ENCODE results near the gene SEMA4G.

Gene SEMA4G

GRCh38 chr10:101007915-101008822, 38.9 kb downstream of the SEMA4G start:
- no peak for DNase-seq

- no peak for DNase-seq
Measured at GRCh38 chr10:101008823-101009423, 39.6 kb downstream of the SEMA4G start.

DNA sequence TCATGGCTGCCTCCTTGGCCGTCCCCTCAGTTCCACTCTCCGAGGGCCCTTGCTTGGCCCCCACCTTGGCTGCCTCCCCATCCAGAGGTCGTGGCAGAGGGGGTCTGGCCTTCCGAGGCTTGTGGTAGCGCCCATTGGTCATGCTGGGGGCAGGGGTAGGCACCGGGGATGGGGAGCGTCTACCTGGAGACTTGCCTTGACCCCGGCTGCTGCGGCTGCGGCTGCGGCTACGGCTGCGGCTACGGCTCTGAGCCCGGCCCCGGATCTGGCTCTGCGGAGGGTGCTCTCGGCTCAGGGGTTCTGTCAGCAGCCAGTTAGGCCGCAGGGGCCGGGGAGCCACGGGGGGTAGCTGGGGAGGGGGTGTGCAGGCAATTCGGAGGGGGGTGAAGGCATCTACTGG, 41.0 kb downstream of the SEMA4G start:
- no peak for DNase-seq

GRCh38 chr10:101011517-101012423, 42.5 kb downstream of the SEMA4G start:
- no peak for DNase-seq

DNA sequence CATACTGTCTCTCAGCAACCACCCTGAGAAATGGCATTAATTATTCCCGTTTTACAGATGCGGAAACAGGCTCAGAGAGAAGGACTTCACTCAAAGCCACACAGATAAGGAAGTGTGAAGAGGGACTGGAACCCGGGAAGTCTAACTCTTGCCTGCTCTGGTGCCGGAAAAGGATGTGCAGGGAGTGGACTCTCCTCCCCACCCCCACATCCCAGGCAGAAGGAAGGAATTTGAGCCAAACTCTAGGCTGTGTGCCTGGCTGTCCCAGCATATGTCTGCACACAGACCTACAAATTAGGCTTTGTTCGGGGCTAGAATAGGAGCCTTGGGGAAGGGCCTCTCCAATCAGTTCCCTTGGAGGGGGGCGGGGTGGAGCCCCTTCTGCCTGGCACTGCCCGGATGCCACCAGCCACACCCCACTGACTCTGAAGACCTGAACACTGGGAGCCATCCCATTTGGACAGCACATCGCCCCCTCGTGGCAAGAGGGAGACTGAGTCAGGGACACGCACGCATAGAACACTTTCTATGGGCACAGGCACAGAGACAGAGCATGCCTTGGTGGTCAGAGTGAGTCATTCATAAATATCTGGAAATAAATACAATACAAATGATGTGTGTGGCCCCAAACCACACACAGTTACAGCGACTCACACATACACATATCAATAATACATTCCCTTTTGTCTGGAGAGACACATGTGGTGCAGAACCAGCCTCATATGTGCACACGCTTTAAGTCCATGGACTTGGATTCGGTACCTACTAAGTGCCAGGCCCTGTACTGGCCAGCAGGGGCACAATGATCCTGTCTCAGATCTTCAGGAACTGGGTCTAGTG, 43.4 kb downstream of the SEMA4G start:
- peak; percentile 87 to 92 for DNase-seq

DNA sequence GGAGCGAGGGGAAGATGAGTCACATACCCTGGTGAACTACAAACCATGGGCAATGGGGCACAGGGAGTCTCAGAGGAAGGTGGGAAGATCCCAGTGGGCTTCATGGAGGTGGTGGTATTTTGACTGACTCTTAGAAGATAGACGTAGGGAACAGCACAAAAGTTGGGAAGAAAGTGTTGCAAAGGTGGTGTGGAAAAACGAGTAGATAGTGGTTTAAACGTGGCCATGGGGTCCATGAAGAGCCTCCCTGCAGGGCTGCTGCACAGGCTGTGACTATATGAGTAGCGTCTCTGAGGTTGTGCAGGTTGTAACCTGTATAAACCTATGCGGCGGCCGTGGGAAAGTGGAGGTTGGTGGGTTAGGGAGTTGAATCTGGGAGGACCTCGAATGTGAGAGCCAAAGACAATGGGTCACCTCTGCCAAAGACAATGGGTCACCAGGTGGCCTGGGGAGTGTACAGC, 44.1 kb downstream of the SEMA4G start:
- no peak for DNase-seq

GRCh38 chr10:101014230-101014884, 45.1 kb downstream of the SEMA4G start:
- peak; percentile 45 to 56 for DNase-seq

DNA sequence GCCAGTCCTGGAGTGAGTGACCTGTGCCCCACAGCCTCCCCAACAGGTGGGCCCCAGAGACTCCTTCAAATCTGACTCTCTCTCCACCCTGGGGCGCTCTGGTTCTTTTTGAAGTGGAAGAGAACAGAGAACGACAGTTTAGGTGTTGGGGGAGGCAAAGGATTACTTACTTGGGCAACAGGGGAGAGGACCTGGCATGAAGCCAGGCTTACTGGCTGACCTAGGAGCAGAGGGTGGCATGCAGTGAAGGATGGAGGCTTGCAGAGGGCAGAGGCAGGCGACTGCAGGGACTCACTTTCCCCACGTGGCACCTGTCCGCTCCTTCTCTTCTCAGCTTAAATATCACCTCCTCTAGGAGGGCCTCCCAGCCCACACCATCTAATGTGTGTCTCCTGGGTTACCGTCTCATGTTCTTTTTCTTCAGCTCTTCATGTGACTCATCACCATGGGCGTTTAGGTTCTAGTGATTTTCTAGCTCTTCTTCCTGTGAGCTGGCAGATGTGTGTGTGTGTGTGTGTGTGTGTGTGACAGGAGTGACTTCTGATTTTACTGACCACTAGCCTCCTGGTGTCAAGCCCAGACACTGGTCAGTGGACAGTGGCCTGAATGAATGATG, 45.8 kb downstream of the SEMA4G start:
- no peak for DNase-seq

- no peak for DNase-seq
Measured at GRCh38 chr10:101015582-101015973, 46.3 kb downstream of the SEMA4G start.

DNA sequence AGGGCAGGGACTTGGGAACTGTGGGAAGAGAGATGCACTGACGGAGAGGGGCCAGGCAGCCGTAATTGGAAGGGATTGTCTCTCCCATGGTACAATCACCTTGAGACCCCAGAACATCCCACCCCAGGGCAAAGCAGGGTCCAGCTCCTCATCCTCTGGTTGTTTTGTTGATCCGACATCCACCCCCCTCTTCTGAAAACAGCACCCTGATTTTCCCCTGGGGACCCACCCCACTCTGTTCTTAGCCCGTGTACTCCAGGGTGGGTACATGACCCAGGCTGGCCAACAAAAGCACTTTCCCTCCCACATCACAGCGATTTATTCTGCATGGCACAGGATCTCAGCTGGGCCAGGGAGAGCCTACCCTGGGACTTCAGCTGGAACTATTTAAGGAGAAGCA, 47.5 kb downstream of the SEMA4G start:
- DNase-seq = no peak

GRCh38 chr10:101018118-101018599, 48.9 kb downstream of the SEMA4G start:
- DNase-seq = no peak

DNA sequence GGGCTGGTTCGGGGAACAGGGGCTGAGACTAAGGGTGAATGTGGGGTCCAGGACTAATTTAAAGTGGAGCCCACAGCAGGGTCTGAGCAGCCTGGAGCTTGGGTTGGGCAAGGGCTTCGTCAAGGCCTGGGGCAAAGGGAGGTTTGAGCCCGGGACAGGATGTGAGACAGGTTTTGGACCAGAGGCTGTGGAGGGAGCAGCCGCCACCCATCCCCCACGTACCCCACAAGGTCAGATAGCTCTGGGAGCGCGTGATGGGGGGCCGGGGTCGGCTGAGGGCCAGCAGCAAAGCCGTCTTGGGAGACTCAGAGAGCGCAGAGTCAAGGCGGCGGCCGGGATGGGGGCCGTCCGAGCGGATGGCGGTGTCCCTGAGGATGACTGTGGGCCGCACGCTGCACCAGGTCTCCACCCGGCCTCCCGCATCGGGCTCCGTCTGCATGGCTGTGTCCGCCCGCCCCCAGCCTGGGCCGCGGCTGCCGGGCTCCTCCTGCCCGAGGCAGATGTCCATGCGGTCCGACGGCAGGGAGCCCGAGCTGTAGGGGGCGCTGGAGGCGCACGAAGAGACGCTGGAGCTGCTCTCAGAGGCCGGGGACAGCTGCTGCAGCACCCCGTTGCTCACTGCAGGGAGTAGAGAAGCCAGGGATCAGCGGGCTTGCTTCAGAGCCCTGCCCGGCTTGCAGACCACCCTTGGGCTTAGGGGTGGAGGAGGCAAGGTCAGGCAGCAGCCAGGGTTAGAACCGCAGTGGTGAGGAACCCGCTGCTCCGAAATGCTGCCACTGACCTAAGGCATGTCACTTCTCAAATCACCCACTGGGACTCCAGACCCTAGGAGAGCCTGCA, 49.5 kb downstream of the SEMA4G start:
- peak; percentile 61 to 84 for DNase-seq

All from SHP77 (cell line).